NB4 (cell line): ENCODE results near the gene ITGAE.

ENCODE experiments used
- DNase-seq: peaks from one replicate; pipeline ENCODE4 v3.0.0; 2010; ENCODE audit warnings: low read depth
- H3K4me3 ChIP-seq: one replicate; pipeline ENCODE4 v1.5.1; 2011; ENCODE audit warnings: mild to moderate bottlenecking, low read depth, low read length, moderate library complexity
- MYC ChIP-seq: IDR thresholded peaks from 2 replicates; pipeline ENCODE4 v1.6.1; 2011; ENCODE audit warnings: low read depth, low read length
- POLR2A ChIP-seq: IDR thresholded peaks from 2 replicates; pipeline ENCODE4 v1.6.1; 2011; ENCODE audit warnings: mild to moderate bottlenecking; ENCODE audit not compliant: insufficient read length; ENCODE audit errors: extremely low read depth
- TF ChIP-seq, protein P1 (sequence below): IDR thresholded peaks from 2 replicates; pipeline ENCODE4 v1.6.1; 2011; ENCODE audit warnings: low read depth, low read length
- TF ChIP-seq, protein P2 (sequence below): IDR thresholded peaks from one replicate; pipeline ENCODE4 v1.5.1; 2012; ENCODE audit warnings: low read depth, low read length

Gene ITGAE

DNA sequence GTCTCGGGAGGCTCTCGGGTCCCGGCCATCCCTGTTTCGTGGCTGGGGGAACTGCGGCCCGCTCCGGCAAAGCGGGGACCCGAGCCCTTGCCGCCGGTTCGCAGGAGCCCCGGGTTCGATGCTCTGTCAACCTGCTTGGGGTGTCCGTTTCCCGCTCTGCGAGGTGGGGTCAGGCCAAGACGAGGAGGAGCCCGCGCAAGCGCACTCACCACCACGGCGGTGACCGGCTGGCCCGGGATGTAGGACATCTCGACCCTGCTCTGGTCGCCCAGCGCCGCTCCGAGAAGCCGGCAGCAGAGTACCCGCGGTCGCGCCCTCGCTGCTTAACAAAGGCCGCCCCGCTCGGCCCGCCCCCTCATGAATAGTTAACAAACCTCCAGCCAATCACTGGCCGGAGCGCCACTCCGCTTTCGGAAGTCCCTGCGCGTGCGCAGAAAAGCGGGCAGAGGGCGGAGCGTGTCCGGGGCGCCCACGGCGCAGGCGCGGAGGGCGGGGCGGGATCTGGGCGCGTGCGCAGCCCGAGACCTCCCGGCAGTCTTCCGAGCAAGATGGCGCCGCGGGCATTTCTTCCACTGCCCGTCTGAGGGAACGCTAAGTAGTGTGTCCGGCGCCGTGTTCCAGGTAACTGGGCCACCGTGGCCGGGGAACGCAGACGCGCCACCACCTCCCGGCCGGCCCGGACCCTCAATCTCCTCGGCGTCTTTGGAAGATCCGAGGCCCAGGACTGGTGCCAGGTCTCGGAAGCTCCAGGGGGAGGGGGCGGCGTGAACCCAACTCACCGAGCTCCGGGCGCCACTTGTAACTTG lies 132.5 kb downstream of the ITGAE start, which contains the start of the genes EMC6 and TAX1BP3:
Gene EMC6 (plus strand): TSS at position 534 of the 806 bp plus-strand sequence. CDS start 335 bp downstream, outside the sequence.
Gene TAX1BP3 (minus strand): TSS at position 300 of the 806 bp plus-strand sequence. CDS start 52 bp downstream, at position 248.
- TF ChIP-seq MYC (no peak), POLR2A (peak; percentile 84)
- TF ChIP-seq, protein P1, sequence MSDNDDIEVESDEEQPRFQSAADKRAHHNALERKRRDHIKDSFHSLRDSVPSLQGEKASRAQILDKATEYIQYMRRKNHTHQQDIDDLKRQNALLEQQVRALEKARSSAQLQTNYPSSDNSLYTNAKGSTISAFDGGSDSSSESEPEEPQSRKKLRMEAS = peak; percentile 27
- TF ChIP-seq, protein P2, sequence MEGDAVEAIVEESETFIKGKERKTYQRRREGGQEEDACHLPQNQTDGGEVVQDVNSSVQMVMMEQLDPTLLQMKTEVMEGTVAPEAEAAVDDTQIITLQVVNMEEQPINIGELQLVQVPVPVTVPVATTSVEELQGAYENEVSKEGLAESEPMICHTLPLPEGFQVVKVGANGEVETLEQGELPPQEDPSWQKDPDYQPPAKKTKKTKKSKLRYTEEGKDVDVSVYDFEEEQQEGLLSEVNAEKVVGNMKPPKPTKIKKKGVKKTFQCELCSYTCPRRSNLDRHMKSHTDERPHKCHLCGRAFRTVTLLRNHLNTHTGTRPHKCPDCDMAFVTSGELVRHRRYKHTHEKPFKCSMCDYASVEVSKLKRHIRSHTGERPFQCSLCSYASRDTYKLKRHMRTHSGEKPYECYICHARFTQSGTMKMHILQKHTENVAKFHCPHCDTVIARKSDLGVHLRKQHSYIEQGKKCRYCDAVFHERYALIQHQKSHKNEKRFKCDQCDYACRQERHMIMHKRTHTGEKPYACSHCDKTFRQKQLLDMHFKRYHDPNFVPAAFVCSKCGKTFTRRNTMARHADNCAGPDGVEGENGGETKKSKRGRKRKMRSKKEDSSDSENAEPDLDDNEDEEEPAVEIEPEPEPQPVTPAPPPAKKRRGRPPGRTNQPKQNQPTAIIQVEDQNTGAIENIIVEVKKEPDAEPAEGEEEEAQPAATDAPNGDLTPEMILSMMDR = no peak
- peak; percentile 93 for DNase-seq
- H3K4me3 ChIP-seq = peak within 1 kb of the TSS; percentile 80

DNA sequence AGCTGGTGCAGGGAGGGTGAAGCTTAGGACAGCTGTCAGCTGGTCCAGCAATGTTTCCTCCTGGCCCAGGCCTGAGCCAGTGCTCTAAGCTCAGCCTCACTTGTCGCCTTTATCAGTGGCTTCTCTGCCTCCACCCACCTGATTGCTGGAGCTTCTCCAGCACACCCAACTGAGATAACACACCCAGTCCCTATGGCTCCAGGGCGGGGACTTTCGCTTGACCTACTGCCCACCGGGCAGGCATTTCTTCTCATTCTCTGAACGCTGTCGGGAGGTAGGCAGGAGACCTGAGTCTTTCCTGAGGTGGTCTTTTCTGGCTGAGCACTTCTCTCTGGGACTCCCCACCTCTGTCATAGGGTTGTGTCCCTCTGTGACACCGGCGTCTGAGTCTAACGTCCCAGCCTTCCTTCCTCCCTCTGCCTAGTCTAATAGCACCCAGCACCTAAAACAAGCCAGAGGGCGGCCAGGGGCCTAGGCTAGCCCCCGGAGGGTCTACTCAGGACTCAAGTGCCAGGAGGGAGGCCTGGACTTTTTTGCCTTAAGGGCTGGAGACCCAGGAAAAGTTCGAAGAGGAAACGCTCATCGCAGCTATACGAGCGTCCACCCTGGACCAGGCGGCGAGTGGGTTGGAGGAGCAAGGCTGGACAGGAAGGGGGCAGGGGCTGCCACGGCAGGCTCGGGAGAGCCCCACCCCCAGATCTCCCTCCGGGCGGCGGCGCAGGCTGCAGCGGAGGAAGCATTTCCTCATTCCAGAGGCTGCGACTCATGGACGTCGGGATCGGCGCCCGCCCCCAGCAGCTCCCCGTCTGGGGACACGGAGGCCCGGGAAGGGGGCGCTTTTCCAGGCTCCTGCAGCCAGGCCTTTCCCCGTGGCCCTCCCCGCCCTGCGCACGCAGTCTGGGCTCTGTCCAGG lies 133.4 kb downstream of the ITGAE start:
- peak overlapping the region; percentile 58 for H3K4me3 ChIP-seq
- peak; percentile 49 for DNase-seq
- TF ChIP-seq MYC (no peak), POLR2A (no peak)
- TF ChIP-seq, protein P1 = no peak
- TF ChIP-seq, protein P2 = no peak

DNA sequence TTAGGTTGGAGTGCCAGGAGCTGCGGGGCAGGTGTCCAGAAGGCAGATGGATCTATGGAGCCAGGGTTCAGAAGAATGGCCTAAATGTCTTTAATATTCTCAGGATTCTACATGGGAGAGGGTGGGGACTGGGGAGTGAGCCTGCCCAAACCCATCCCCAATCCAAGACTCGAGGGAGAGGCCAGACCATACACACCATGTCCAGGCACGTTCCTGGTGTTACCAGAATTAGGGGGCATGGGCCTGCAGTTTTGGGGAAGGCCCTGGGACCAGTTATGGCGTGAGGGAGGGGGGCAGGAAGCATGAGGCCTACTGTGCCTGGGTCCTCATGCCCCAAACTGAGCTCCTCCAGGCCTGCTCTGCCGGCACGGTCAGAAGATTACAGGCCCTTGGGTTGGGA lies 134.5 kb downstream of the ITGAE start:
- DNase-seq = no peak
- H3K4me3 ChIP-seq = no peak overlapping the region
- TF ChIP-seq, protein P1 = no peak
- TF ChIP-seq POLR2A (no peak), MYC (no peak)
- TF ChIP-seq, protein P2 = no peak

DNA sequence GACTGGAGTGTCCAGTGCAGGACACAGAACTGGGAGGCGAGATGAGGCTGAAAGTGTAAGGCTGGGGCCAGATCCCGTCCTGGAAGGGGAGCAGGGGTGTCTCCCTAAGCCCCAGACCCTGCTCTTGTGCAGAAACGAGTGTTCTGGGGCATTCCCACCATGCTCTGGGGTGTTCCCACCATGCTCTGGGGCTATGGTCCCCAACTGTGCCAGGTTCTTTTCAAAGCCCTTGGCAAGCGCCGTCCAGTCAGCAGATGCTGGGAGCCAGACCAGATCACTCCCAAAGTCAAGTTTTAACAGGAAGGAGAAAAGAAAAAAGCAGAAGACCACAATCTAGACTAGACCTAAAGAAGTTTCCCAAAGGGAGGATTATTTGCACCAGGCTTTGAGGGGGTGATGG lies 135.2 kb downstream of the ITGAE start:
- TF ChIP-seq POLR2A = no peak
- TF ChIP-seq, protein P1 = no peak
- TF ChIP-seq, protein P2 = no peak
- TF ChIP-seq MYC = no peak
- H3K4me3 ChIP-seq = no peak overlapping the region
- no peak for DNase-seq
